IPS-20b (cell line): Measurements from ENCODE around the gene IL17B.

Experiments used
- H3K27ac ChIP-seq: one replicate; pipeline ENCODE4 v1.5.1; 2013; ENCODE audit warnings: low read length
- H3K27me3 ChIP-seq: 2 replicates; pipeline ENCODE4 v1.6.1; 2013; ENCODE audit warnings: mild to moderate bottlenecking, low read length, inconsistent platforms; ENCODE audit not compliant: insufficient read depth
- H3K36me3 ChIP-seq: 2 replicates; pipeline ENCODE4 v1.6.1; 2013; ENCODE audit warnings: low read depth, mild to moderate bottlenecking, inconsistent platforms, low read length, moderate library complexity; ENCODE audit not compliant: insufficient read depth
- H3K4me1 ChIP-seq: 2 replicates; pipeline ENCODE4 v1.6.1; 2013; ENCODE audit warnings: mild to moderate bottlenecking, control low read depth, inconsistent platforms, low read length, moderate library complexity; ENCODE audit not compliant: insufficient read depth
- H3K4me3 ChIP-seq: 2 replicates; pipeline ENCODE4 v1.5.1; 2013; ENCODE audit warnings: mild to moderate bottlenecking, low read length, inconsistent platforms
- H3K9ac ChIP-seq: 2 replicates; pipeline ENCODE4 v1.6.1; 2013; ENCODE audit warnings: low read depth, mild to moderate bottlenecking, inconsistent platforms, low read length, moderate library complexity
- H3K9me3 ChIP-seq: 2 replicates; pipeline ENCODE4 v1.6.1; 2013; ENCODE audit warnings: mild to moderate bottlenecking, low read depth, low read length, inconsistent platforms; ENCODE audit not compliant: insufficient read depth

The IL17B gene

DNA sequence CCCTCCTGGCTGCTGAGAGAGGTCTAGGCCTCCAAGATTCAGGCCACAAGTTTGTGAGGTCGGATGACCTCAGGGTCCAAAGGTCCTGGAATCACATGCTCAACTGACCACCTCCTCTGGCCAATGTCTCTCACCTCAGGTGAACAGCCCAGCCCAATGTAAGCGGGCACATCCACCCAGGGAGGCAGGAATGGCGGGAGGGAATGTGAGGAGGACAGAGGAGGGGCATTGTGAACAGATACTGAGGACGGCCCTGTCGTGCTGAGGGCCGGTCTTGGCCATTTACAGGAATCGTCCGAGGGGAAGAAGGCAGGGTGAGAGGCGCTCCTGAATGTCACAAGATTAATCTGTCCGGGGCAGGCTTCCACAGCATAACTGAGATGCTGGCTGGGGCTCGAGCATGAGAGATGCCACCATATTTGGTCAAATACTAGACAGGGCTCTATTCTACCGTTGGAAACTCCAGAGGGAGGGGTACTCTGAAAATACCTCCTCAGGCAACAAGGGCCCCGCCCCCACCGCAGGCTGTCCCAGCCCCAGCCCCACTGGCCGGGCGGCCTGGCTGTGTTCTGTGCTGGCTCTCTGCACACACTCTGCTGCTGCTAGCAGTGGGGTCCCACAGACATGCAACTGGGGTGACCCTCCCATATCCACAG lies 1.5 kb upstream of the IL17B start:
- Histone ChIP-seq H3K27ac (no peak overlapping the region), H3K9me3 (no peaks in the 10 kb centered on the region), H3K4me3 (no peak overlapping the region), H3K9ac (no peak overlapping the region), H3K27me3 (no peaks in the 10 kb centered on the region), H3K4me1 (no peaks in the 10 kb centered on the region), H3K36me3 (no peaks in the 10 kb centered on the region)

DNA sequence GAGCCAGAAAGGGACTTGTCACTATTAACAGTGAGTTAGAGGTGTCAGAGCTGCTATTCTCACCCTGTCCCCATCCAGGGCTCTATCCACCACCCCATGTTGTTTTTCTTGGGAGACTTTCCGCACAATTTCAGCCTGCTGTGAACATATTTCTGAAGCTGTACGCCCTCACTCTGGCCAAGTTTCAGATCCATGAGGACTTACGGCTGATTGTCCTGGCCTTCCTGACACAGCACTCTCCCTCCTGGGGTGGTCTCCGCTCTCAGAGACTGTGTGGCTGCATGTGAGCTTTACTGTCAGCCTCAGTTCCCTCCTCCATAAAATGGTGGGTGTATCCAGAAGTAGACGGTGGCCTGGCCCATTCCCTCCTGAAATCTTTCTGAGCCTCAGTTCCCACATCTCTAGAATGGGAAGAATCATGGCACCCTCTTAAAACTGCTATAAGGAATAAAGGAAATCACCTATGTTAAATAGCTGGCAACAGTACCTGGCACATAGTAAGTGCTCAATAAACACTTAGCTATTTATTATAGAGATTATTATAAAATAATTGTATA lies 804 bp upstream of the IL17B start:
- Histone ChIP-seq H3K9me3 (no peaks in the 10 kb centered on the region), H3K4me3 (no peak overlapping the region), H3K36me3 (no peaks in the 10 kb centered on the region), H3K4me1 (no peaks in the 10 kb centered on the region), H3K9ac (no peak overlapping the region), H3K27me3 (no peaks in the 10 kb centered on the region), H3K27ac (no peak overlapping the region)

DNA sequence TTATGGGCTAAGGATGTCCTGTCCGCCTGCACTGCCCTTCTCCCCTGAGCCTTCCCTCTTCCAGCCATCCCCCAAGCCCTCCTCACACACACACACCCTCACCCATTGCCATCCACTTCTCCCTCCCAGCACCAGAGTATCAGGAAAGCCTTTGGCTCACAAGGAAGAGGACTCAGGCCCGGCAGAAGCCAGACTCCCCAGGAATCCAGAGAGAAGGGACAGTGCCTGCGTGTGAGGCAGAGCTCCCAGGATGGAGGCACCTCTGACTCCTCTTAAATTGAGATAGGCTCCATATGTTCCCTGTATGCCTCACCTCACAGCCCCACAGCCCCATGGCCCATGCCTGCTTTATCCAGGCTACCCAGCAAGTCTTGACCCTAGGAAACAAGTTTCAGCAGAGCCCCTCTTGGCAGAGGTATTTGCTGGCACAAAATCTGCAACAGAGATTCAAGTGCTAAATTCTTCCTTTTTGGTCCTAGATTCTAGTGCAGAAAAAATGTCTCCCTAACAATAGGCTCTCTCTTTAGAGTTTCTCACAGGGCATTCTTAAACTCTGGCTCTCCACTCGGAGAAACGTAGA lies 761 bp downstream of the IL17B start:
- H3K4me1 ChIP-seq, result no peaks in the 10 kb centered on the region
- no peaks in the 10 kb centered on the region for H3K27me3 ChIP-seq
- no peak overlapping the region for H3K9ac ChIP-seq
- H3K27ac ChIP-seq, result no peak overlapping the region
- no peak overlapping the region for H3K4me3 ChIP-seq
- H3K36me3 ChIP-seq, result no peaks in the 10 kb centered on the region
- no peaks in the 10 kb centered on the region for H3K9me3 ChIP-seq

DNA sequence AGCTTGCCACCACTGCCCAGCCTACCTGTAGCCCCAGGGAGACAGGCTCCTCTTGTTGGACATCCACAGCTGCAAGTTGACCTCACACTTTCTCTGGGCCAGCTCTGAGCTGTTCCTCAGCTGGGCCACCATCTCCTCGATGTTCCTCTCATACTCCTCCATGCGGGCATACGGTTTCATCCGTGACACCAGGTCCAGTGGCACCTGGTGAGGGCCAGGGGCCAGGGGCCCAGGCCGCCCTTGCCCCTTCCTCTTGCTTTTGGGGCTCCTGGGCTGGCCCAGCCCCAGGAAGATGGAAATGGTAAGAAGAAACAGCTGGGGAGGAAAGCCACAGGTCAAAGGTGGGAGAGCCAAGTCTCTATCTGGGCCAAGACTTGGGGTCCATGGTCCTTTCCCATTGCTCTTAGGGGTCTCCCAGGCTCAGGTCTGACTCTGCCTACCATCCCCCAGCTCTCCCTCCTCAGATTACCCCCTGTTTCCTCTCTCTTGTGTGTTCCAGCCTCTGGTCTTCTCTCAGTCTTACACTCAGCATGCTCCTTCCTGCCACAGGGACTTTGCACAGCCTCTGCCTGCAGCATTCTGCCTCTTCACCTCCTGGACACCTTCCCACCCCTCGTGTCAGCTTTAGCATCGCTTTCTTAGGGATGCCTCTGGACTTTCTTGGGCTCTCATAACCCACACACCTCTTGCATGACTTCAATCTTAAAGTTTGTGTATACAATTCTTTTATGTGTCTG lies 2.2 kb downstream of the IL17B start:
- no peak overlapping the region for H3K9ac ChIP-seq
- no peaks in the 10 kb centered on the region for H3K27me3 ChIP-seq
- H3K9me3 ChIP-seq, result no peaks in the 10 kb centered on the region
- no peak overlapping the region for H3K27ac ChIP-seq
- H3K4me1 ChIP-seq, result no peaks in the 10 kb centered on the region
- no peak overlapping the region for H3K4me3 ChIP-seq
- H3K36me3 ChIP-seq, result no peaks in the 10 kb centered on the region

DNA sequence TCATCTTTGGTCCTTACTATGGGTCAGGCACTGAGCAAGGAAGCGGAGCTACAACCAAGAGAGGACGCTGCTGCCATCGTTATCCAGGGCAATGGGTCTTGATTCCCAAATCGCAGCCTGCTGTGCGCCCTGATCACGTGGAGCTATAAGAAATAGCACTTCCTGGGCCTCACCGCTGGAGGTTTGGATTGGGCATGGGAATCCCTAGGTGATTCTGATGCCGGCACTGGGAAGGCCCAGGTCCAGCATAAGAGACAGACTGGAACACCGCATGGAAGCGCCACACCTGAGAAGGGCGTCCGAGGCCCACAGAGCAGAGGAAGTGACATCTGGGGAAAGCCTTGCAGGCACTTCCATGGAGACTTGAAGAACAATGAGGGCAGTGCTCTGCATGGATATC lies 3.0 kb downstream of the IL17B start:
- Histone ChIP-seq H3K27me3 (no peaks in the 10 kb centered on the region), H3K9me3 (no peaks in the 10 kb centered on the region), H3K9ac (no peak overlapping the region), H3K36me3 (no peaks in the 10 kb centered on the region), H3K4me1 (no peaks in the 10 kb centered on the region), H3K27ac (no peak overlapping the region), H3K4me3 (no peak overlapping the region)

DNA sequence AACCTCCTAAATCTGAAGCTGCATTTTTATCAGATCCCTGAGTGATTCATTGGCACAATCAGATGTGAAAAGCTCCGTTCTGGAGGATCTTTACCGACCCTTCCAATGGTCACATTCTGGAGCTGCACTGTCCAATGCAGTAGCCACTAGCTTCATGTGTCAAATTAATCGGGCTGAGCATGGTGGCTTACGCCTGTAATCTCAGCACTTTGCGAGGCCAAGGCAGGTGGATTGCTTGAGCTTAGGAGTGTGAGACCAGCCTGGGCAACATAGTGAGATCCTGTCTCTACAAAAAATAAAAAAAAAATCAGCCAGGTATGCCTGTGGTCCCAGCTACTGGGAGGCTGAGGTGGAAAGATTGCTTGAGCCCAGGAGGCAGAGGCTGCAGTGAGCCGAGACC lies 3.7 kb downstream of the IL17B start:
- Histone ChIP-seq H3K4me3 (no peak overlapping the region), H3K9ac (no peak overlapping the region), H3K27ac (no peak overlapping the region), H3K4me1 (no peaks in the 10 kb centered on the region), H3K36me3 (no peaks in the 10 kb centered on the region), H3K27me3 (no peaks in the 10 kb centered on the region), H3K9me3 (no peaks in the 10 kb centered on the region)

DNA sequence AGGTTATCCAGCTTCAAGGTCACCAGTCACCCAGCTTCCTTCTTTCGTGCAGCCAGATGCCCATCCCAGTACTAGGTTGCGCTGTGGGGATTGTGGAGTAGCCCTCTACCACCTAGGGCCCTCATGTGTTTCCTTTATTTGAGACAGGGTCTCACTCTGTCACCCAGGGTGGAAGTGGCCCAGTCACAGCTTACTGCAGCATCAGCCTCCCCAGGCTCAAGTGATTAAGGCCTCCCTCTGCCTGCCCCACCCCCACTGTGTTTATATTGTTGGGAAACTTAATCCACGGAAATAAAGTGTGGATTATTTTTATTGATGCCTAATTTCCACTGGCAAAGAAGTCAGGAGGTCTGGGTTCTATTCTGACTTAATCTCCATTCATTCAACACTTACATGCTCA lies 4.3 kb downstream of the IL17B start:
- H3K36me3 ChIP-seq, result no peaks in the 10 kb centered on the region
- H3K4me3 ChIP-seq, result no peak overlapping the region
- no peaks in the 10 kb centered on the region for H3K27me3 ChIP-seq
- no peaks in the 10 kb centered on the region for H3K4me1 ChIP-seq
- no peak overlapping the region for H3K9ac ChIP-seq
- H3K27ac ChIP-seq, result no peak overlapping the region
- H3K9me3 ChIP-seq, result no peaks in the 10 kb centered on the region

DNA sequence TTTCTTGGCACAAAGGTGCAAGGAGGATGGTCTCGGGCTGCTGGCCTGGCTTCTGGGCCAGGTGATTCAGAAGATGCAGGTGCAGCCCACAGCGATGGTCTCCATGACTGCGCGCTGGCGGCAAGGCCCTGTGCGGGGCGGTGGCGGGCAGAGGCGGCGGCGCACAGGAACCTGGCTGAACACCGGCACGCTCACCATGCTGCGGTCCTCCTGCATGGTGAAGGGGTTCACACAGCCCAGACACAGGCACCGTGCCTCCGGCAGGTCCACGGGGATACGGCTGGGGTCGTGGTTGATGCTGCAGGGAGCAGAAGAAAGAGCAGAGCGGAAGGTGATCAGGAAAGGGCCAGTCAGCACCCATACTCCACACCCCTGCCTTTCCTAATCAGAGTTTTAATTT lies 4.8 kb downstream of the IL17B start:
- H3K4me3 ChIP-seq, result no peak overlapping the region
- H3K4me1 ChIP-seq, result no peaks in the 10 kb centered on the region
- H3K27me3 ChIP-seq, result no peaks in the 10 kb centered on the region
- H3K9ac ChIP-seq, result no peak overlapping the region
- no peak overlapping the region for H3K27ac ChIP-seq
- H3K9me3 ChIP-seq, result no peaks in the 10 kb centered on the region
- no peaks in the 10 kb centered on the region for H3K36me3 ChIP-seq

DNA sequence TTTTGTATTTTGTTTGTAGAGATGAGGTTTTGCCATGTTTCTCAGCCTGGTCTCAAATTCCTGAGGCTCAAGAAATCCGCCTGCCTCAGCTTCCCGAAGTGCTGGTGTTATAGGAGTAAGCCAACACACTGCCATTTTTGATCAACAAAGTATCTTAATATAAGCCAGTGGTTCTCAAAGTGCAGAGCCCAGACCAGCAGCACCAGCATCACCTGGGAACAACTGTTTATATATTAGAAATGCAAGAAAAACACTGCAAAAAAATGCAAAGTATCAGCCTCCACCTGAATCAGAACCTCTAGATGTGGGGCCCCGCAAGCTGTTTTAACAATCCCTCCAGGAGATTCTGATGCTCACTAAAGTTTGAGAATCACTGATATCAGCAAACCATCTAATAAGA lies 6.2 kb downstream of the IL17B start:
- Histone ChIP-seq H3K9me3 (no peaks in the 10 kb centered on the region), H3K36me3 (0 out of 2 replicates have a peak, but pooled peaks cover 3% of the 10 kb centered on the region), H3K27me3 (no peaks in the 10 kb centered on the region), H3K27ac (no peak overlapping the region), H3K4me3 (no peak overlapping the region), H3K4me1 (no peaks in the 10 kb centered on the region), H3K9ac (no peak overlapping the region)

DNA sequence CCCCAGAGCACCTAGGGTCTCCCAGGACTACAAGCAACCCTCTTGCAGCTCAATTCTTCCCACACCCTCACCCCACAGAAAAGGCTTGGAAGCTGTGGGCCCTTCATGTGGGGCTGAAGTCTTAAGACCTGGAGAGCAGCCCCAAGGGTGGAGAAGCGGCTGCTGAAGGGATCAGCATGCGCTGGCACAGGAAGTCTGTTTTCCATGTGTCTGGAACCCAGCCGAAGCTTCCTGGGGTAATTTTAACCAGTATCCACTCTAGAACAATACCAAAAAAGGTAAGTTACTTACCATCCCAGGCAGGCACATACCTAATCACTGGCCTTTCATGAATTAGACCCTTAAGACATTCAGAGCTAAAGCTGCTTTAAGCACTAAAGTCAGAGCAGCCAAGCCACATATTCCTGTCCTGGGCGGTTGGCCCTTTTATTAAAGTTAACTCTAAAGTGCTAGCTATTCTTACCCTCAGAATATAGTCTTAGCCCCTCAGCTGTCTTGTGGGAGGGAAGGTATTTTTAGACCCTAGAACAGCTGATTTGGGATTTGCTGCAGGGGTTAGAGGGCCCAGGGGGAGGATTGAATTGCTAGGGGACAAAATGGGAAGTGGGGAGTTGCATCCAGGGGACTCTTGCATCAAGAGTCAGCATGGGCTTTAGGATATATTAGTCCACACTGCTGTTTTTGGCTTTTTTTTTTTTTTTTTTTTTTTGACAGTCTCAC lies 6.9 kb downstream of the IL17B start:
- no peaks in the 10 kb centered on the region for H3K27me3 ChIP-seq
- no peak overlapping the region for H3K27ac ChIP-seq
- H3K36me3 ChIP-seq, result 0 out of 2 replicates have a peak, but pooled peaks cover 3% of the 10 kb centered on the region
- no peak overlapping the region for H3K4me3 ChIP-seq
- no peaks in the 10 kb centered on the region for H3K4me1 ChIP-seq
- no peaks in the 10 kb centered on the region for H3K9me3 ChIP-seq
- H3K9ac ChIP-seq, result no peak overlapping the region

DNA sequence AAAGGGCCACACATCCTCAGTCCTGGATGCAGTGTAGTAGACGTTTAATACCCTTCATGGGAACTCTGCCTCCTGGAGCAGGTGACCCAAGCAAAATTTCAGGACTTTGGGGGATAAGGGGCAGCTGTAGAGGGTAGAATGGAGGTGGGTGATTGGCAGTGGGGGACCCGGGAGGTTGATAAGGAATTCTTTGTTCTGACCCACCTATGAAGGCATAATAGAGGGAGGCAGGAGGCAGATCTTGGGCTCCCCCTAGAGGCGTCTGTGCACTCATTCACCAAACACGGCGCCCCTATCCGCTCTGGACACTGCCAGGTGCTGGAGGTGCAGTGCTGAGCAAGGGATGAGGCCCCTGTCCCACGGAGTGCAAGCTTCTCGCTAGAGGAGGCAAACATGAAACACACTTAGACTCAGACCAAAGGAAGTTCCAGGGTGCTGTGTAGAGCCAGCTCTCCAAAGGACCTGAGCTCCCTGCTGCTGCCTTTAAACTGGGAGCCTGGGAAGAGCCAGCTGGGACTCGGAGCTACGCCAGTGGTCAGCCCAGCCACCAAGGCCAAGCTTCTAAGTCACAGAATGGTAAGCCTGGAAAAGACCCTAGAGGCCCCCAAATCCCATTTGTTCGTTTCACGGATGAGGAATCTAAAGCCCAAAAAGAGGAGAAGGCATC lies 7.7 kb downstream of the IL17B start:
- no peak overlapping the region for H3K4me3 ChIP-seq
- no peaks in the 10 kb centered on the region for H3K4me1 ChIP-seq
- no peak overlapping the region for H3K9ac ChIP-seq
- H3K27me3 ChIP-seq, result no peaks in the 10 kb centered on the region
- H3K27ac ChIP-seq, result no peak overlapping the region
- no peaks in the 10 kb centered on the region for H3K9me3 ChIP-seq
- H3K36me3 ChIP-seq, result 0 out of 2 replicates have a peak, but pooled peaks cover 3% of the 10 kb centered on the region
